SK-N-SH treated with all-trans-retinoic acid at 6 μM for 48 hours (cell line): Measurements from ENCODE around the gene SMIM20.

ENCODE experiments used
- ATAC-seq: fragments of 200-7000 bp; cut with Tn5 transposase; 3 replicates; pipeline ENCODE4 v1.9.1; 2020; ENCODE audit warnings: mild to moderate bottlenecking, moderate library complexity
- ARNTL ChIP-seq: fragments of 450-650 bp; formaldehyde crosslinking; IDR thresholded peaks from 2 replicates; pipeline ENCODE4 v1.5.0; 2020; ENCODE audit warnings: low read depth, mild to moderate bottlenecking, moderate library complexity, borderline replicate concordance
- BACH2 ChIP-seq: fragments of 250-450 bp; sonication (Bioruptor Pico); IDR thresholded peaks from 2 replicates; pipeline ENCODE4 v1.9.0; 2021; ENCODE audit warnings: mild to moderate bottlenecking, borderline replicate concordance
- CREB5 ChIP-seq: fragments of 250-450 bp; sonication (Bioruptor Pico); IDR thresholded peaks from 2 replicates; pipeline ENCODE4 v1.5.1; 2020; ENCODE audit warnings: low read depth, mild to moderate bottlenecking, moderate library complexity
- CSDC2 ChIP-seq: fragments of 250-450 bp; sonication (Bioruptor Pico); IDR thresholded peaks from 2 replicates; pipeline ENCODE4 v1.5.0; 2020; ENCODE audit warnings: mild to moderate bottlenecking, moderate library complexity
- CSRNP3 ChIP-seq: fragments of 250-450 bp; sonication (Bioruptor Pico); IDR thresholded peaks from 2 replicates; pipeline ENCODE4 v1.5.1; 2021; ENCODE audit warnings: mild to moderate bottlenecking, moderate library complexity
- ESRRG ChIP-seq: fragments of 250-450 bp; sonication (Bioruptor Pico); IDR thresholded peaks from 2 replicates; pipeline ENCODE4 v1.6.1; 2021; ENCODE audit warnings: mild to moderate bottlenecking
- GLIS3 ChIP-seq: fragments of 250-450 bp; sonication (Bioruptor Pico); IDR thresholded peaks from 2 replicates; pipeline ENCODE4 v1.5.0; 2020; ENCODE audit warnings: mild to moderate bottlenecking, moderate library complexity
- ISL1 ChIP-seq: fragments of 250-450 bp; sonication (Bioruptor Pico); IDR thresholded peaks from 2 replicates; pipeline ENCODE4 v2.1.2; 2022; ENCODE audit warnings: mild to moderate bottlenecking, moderate library complexity
- OSR1 ChIP-seq: fragments of 250-450 bp; sonication (Bioruptor Pico); IDR thresholded peaks from 2 replicates; pipeline ENCODE4 v1.8.0; 2022; ENCODE audit warnings: moderate library complexity, mild to moderate bottlenecking, inconsistent platforms
- PATZ1 ChIP-seq: fragments of 250-450 bp; sonication (Bioruptor Pico); IDR thresholded peaks from 2 replicates; pipeline ENCODE4 v1.8.0; 2020; ENCODE audit warnings: mild to moderate bottlenecking, moderate library complexity, borderline replicate concordance
- PPARA ChIP-seq: fragments of 250-450 bp; sonication (Bioruptor Pico); IDR thresholded peaks from 2 replicates; pipeline ENCODE4 v1.5.0; 2020; ENCODE audit warnings: mild to moderate bottlenecking, borderline replicate concordance
- RARB ChIP-seq: fragments of 250-450 bp; sonication (Bioruptor Pico); IDR thresholded peaks from 2 replicates; pipeline ENCODE4 v1.8.0; 2021; ENCODE audit warnings: mild to moderate bottlenecking, moderate library complexity
- SNAI2 ChIP-seq: fragments of 250-450 bp; sonication (Bioruptor Pico); IDR thresholded peaks from 2 replicates; pipeline ENCODE4 v1.5.0; 2020; ENCODE audit warnings: mild to moderate bottlenecking, moderate library complexity
- TCF4 ChIP-seq: fragments of 250-450 bp; sonication (Bioruptor Pico); IDR thresholded peaks from 2 replicates; pipeline ENCODE4 v1.8.0; 2021; ENCODE audit warnings: mild to moderate bottlenecking, moderate library complexity, borderline replicate concordance
- TOX ChIP-seq: fragments of 250-450 bp; sonication (Bioruptor Pico); IDR thresholded peaks from 2 replicates; pipeline ENCODE4 v1.8.0; 2021; ENCODE audit warnings: mild to moderate bottlenecking, moderate library complexity, borderline replicate concordance
- TSHZ2 ChIP-seq: fragments of 250-450 bp; sonication (Bioruptor Pico); IDR thresholded peaks from 2 replicates; pipeline ENCODE4 v1.5.0; 2020; ENCODE audit warnings: mild to moderate bottlenecking, moderate library complexity
- ZFP3 ChIP-seq: fragments of 250-450 bp; sonication (Bioruptor Pico); IDR thresholded peaks from 2 replicates; pipeline ENCODE4 v1.5.0; 2020; ENCODE audit warnings: mild to moderate bottlenecking, moderate library complexity
- ZFP30 ChIP-seq: fragments of 450-650 bp; formaldehyde crosslinking; IDR thresholded peaks from 2 replicates; pipeline ENCODE4 v1.5.0; 2022; ENCODE audit warnings: mild to moderate bottlenecking, moderate library complexity
- ZNF70 ChIP-seq: fragments of 450-650 bp; formaldehyde crosslinking; IDR thresholded peaks from 2 replicates; pipeline ENCODE4 v1.5.0; 2020; ENCODE audit warnings: mild to moderate bottlenecking, moderate library complexity

Gene SMIM20

GRCh38 chr4:25970691-25971432 lies 56.8 kb downstream of the SMIM20 start:
- no peak for ATAC-seq
- TF ChIP-seq ZNF70 (CRISPR knock-in tag) (no peak), CSDC2 (no peak), ISL1 (no peak), TCF4 (no peak), ESRRG (no peak), PATZ1 (CRISPR knock-in tag) (no peak), CSRNP3 (CRISPR knock-in tag) (no peak), ZFP3 (CRISPR knock-in tag) (no peak), OSR1 (CRISPR knock-in tag) (no peak), ARNTL (CRISPR knock-in tag) (no peak), BACH2 (CRISPR knock-in tag) (no peak), CREB5 (CRISPR knock-in tag) (no peak), GLIS3 (no peak), SNAI2 (CRISPR knock-in tag) (no peak), TSHZ2 (CRISPR knock-in tag) (no peak), ZFP30 (no peak), RARB (CRISPR knock-in tag) (no peak)
- TF ChIP-seq, all 23 proteins: peak for 0

- no peak for ATAC-seq
- TF ChIP-seq PPARA (CRISPR knock-in tag) (no peak), ARNTL (CRISPR knock-in tag) (no peak), TOX (CRISPR knock-in tag) (no peak), CSRNP3 (CRISPR knock-in tag) (no peak), ZNF70 (CRISPR knock-in tag) (no peak), TSHZ2 (CRISPR knock-in tag) (no peak), SNAI2 (CRISPR knock-in tag) (no peak)
- TF ChIP-seq, all 23 proteins: peak for 0
Measured at GRCh38 chr4:25972366-25972765, 58.3 kb downstream of the SMIM20 start.
